Stimulated activated CD8-positive, alpha-beta memory T cell treated with anti-CD3 and anti-CD28 coated beads, Interleukin-12 subunit alpha, Interleukin-12 subunit beta, amount 100 ng/mL, for 1 hour (primary cell): ENCODE measurements around the gene SMAD6.
"Not testable (repeated sequence)": the region's sequence is repeated elsewhere in the genome, so short reads cannot be mapped to it uniquely, and the experiment has no call there.

ENCODE experiments used
- DNase-seq: peaks from one replicate; pipeline ENCODE4 v3.0.0-alpha.2; 2020; ENCODE audit warnings: low read depth

Gene SMAD6

DNA sequence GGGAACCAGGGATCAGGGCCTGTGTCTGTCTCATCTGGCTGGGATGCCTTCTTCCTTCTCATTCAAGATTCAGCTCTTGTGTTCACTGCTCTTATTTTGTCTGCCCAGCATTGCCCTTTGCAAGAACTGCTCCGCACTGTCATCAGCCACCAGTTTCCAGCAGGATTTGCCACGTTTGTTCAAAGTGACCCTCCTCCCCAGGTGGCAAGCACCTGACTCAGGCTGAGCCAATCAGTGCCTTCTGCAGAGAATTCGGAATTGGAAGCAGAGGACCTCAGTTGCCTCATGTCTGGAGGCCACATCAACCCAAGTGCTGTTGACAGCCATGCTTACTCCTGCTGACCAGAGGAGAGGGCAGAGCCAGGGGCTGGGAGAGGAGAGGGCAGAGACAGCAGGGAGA, 124.5 kb downstream of the SMAD6 start:
- no peak for DNase-seq

DNA sequence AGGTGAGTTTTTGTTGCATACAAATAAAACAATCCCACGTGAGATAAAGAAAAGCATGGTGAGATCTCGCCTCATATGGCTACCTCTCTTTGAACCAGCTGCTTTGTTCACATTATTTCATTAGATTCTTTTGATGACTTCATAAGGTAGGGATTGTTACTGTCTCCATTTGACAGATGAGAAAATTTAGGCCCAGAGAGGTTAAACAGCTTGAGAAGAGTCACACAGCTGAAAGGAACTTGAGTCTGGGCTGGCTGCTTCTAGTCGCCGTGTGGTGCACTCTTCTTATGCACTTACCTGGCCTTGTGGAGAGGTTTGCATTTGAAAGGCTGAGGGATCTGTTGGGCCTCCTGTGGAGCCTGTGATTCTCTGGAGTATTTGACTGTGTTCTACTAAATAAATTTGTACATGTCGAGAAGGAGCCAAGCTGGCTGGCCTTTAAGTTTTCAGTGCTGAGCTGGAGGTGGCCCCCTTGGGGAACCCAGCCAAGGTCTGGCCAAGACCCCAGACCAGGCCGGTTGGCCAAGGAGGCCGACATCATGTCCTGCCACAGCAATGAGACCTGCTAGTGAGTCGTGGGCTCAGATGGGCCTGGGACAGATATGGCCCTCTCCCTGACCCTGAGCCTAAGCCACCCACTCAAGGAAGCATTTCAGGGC, 125.1 kb downstream of the SMAD6 start:
- no peak for DNase-seq

DNA sequence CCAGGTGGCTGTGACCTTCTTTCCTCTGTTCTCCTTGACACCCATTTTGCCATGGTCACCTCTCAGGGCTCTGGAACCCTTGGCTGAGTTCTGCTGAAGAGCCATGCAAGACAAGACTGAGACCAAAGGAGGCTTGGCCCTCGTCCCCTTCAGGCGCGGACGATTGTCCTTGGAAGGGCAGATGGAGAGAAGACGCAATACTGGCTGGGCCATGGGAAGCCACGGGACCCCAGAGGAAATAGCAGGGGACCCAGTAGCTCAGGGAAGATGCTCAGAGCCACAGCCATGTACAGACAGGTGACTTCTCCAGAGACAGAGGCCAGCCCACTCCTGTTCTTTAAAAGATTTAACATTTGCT, 125.6 kb downstream of the SMAD6 start:
- no peak for DNase-seq

DNA sequence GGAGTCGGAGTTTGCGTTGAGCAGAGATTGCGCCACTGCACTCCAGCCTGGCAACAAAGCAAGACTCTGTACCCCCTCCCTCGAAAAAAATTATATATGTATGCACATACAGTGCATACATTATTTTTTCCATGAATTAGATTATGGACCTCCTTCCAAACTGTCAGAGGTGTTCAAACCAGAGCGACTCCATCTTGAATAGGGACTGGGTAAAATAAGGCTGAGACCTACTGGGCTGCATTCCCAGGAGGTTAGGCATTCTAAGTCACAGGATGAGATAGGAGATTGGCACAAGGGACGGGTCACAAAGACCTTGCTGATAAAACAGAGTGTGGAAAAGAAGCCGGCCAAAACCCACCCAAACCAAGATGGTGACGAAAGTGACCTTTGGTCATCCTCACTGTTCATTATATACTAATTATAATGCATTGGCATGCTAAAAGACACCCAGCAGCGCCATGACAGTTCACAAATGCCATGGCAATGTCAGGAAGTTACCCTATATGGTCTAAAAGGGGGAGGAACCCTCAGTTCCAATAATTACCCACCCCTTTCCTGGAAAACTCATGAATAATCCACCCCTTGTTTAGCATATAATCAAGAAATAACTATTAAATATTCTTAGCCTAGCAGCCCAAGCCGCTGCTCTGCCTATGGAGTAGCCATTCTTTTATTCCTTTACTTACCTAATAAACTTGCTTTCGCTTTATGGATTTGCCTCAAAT, 126.9 kb downstream of the SMAD6 start:
- DNase-seq, result not testable (repeated sequence)

DNA sequence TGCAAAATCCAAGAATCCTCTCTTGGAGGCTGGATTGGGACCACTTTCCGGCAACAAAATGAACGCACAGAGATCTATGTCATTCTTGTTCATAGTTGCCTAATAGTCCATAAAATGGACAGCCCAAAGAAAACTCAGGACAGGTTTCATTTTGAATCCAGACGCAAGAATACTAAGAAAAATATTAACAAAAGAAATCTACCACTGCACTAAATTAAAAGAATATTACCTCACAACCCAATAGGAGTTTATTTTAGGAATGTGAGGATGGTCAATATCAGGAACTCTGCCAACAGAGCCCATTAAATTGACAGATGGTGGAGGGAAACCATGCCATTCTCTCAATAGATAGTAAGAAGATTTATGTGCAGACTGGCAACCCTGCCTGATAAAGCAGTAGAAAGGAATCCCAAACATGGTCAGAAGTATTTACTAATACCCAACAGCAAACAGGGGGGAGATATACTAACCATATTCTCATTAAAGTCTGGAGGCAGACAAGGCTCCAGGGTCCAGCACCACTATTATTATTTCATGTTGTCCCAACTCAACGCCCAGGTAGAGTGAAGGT, 127.6 kb downstream of the SMAD6 start:
- DNase-seq, result no peak

DNA sequence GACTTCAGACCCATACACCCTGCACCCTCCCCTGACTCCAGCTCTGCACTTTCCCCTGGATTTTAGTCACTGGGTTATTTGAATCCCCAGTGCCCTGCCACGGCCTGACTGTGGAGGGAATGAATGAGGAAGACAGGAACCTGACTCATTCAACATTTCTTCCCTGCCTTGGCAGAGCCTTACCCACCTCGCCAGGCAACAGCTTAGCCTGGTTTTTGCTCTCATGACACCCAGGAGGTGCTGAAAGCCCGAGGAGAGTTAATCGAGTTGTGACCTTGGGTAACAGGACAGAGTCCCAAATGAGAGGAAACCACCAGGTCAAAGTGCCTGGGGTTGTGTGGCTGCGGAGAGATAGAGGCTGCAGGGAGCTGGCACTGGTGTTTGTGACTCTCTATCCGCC, 128.3 kb downstream of the SMAD6 start:
- DNase-seq, result no peak

DNA sequence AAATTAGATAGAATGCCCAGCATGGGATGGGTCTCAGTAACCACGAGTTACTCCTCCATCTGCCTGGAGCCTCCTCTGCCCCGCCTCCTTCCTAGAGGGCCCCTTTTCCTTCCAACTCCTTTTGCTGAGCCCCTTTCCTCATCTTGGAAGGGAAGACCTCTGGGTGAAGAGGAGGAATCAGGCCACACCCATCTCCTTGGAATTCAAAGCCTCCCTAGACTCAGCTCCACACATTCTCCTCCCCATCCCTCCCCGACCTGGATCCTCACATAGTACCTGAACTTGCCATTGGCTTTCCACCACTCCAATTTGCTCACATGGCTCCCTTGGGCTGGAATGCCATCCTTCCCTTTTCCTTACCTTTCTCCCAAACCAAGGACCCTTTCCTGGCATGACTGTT, 128.8 kb downstream of the SMAD6 start:
- DNase-seq, result no peak

DNA sequence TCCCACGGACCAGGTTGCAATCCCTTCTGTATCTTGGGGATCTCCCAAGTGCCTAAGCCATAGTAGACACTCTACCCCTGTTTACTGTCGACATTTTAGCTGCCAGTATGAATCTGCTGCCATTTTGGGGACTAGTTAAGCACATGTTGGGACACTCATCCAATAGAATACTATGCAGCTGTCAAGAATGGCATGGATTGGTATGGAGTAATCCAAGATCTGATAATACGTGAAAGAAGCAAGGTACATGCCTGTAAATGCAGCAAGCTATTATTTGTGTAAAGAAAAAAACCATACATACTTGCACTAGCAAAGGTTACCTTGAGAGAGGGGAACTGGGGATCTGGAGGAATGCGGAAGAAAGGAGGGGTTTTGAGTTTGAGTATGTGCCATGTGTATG, 129.3 kb downstream of the SMAD6 start:
- no peak for DNase-seq

DNA sequence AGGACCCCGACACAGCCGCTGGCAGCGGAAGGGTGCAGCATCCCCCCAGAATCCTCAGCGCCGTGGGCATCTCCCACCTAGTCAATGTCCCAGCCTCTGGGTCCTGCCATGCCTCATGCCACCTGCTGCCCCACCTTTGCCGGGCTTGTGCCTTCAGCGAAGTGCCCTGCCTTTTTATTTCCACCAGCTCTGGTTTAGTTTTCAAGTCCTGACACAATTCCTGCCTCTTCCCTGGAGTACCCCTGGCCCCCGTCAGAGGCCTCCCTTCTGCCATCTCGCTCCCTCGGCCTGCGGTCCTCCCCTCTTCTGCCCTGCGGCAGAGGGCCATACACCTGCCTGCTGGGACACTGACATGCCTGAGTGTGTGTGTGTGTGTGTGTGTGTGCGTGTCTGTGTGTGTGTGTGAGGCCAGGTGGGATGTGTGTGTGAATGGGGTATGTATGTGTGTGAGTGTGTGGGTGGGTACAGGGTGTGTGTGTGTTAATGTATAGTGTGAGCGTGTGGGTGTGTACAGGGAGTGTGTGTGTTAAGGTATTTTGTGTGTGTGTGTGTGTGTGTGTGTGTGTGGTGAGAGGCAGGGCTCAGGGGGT, 129.9 kb downstream of the SMAD6 start:
- no peak for DNase-seq
